Right lobe of liver (tissue), 6 donors: ENCODE results near the gene GNG12. TPM values are rescaled to one million over a fixed set of nuclear protein-coding genes. Genes with fewer than 3 reads are reported as not detected.
A peak's percentile ranks its signal among the peaks of the same experiment; 100 is the strongest.

Experiments
- ATAC-seq, 4 donors: fragments of 200-7000 bp; cut with Tn5 transposase; one replicate each; pipeline ENCODE4 v1.9.1; 2020; ENCODE audit warnings: mild to moderate bottlenecking in 4 of 4, moderate library complexity in 4 of 4
- DNase-seq, 3 donors: peaks; one replicate each; pipeline ENCODE4 v3.0.0-alpha.2; 2020
- H3K27ac ChIP-seq, 3 donors: fragments of 200-600 bp; one replicate each; pipeline ENCODE4 v1.8.0; 2022
- H3K27me3 ChIP-seq, 2 donors: fragments of 200-600 bp; one replicate each; pipeline ENCODE4 v1.8.0; 2022
- H3K36me3 ChIP-seq, 4 donors: fragments of 200-600 bp; sonication (generic) in 1 of 4; one replicate each; pipeline versions ENCODE4 v1.5.1 to v1.8.0; 2017 to 2022; ENCODE audit warnings: control low read depth in 1 of 4
- H3K4me1 ChIP-seq, 4 donors: fragments of 200-600 bp; sonication (generic) in 1 of 4; one replicate each; pipeline versions ENCODE4 v1.5.1 to v1.8.0; 2017 to 2022; ENCODE audit warnings: control low read depth in 1 of 4
- H3K4me3 ChIP-seq, 3 donors: fragments of 200-600 bp; one replicate each; pipeline ENCODE4 v1.8.0; 2022
- H3K9me3 ChIP-seq, 4 donors: fragments of 200-600 bp; sonication (generic) in 1 of 4; one replicate each; pipeline versions ENCODE4 v1.5.1 to v1.8.0; 2017 to 2022; ENCODE audit warnings: control low read depth in 1 of 4
- CTCF ChIP-seq, 4 donors: fragments of 200-600 bp in 3 of 4; fragments of 450-650 bp in 1 of 4; IDR thresholded peaks; one replicate each; pipeline versions ENCODE4 v1.5.1 to v1.8.0; 2016 to 2022; ENCODE audit warnings: antibody characterized with exemption in 4 of 4, mild to moderate bottlenecking in 2 of 4
- POLR2A ChIP-seq: fragments of 450-650 bp; IDR thresholded peaks from one replicate; pipeline ENCODE4 v1.6.1; 2017; ENCODE audit warnings: antibody characterized with exemption, mild to moderate bottlenecking
- WGBS: methylation state at CpG from one replicate; pipeline ENCODE4 v1.1.6; 2018; ENCODE audit warnings: low coverage, low lambda C conversion rate; ENCODE audit not compliant: insufficient coverage; ENCODE audit errors: missing lambda C conversion rate; 5-methylcytosine and 5-hydroxymethylcytosine counted together
- intact Hi-C, 2 donors: fragments of 100-400 bp; cut with DNase I; formaldehyde crosslinking; loops; one replicate each; pipeline versions ENCODE4 v1.11.2 to v1.14.1; 2022
- total RNA-seq, 6 experiments: library from RNA; depleted of rRNA in 2 of 6; stranded (reverse); fragments of >200 nt in 2 of 6; fragmentation: NEBNext Ultra II Directional in 3 of 6; extraction: Animal tissue kit (Norgen Biotek cat#: 25700) in 3 of 6; gene quantifications; one replicate each; pipeline versions ENCODE4 v1.1.0 to v1.2.4, GENCODE V29; 2016 to 2023
- donor health status: DM: no; HTN: yes; CAD: no.
- donor health status: DM: no; HTN: no; CAD: no.
- donor health status: DM: no; HTN: no; CAD: no.
- donor health status: DM: no; HTN: yes; CAD: no.
- donor health status: DM: no; HTN: yes; CAD: no.

The GNG12 gene
- total RNA-seq, 6 experiments from 2014 or later = 18.8 to 52.7 (median 33.9) TPM

GRCh38 chr1:67855444-67855843 is 22.2 kb upstream of the GNG12 start:
- 60% methylated on average over 4 of the region's 4 CpGs for WGBS
- intact Hi-C loops = loop anchor here (10.0 kb wide), 2 partner anchors 159 to 249 kb away; no protein-coding TSS in a partner anchor
- TF ChIP-seq POLR2A (no peak), CTCF (IDR thresholded peaks at IDR 0.05) (no peak)
- Histone ChIP-seq H3K27ac (no peak overlapping the region), H3K4me3 (no peak overlapping the region), H3K27me3 (no peaks in the 10 kb centered on the region), H3K4me1 (no peaks in the 10 kb centered on the region), H3K9me3 (no peaks in the 10 kb centered on the region), H3K36me3 (no peaks in the 10 kb centered on the region)
- ATAC-seq (no peak), DNase-seq (no peak)

GRCh38 chr1:67853704-67854103 is 20.4 kb upstream of the GNG12 start:
- ATAC-seq (peak; percentile 80 to 88 (median 86)), DNase-seq (peak; percentile 61 to 70 (median 65))
- H3K27me3 ChIP-seq = no peaks in the 10 kb centered on the region
- no peak overlapping the region for H3K27ac ChIP-seq
- H3K4me1 ChIP-seq = no peaks in the 10 kb centered on the region
- no peaks in the 10 kb centered on the region for H3K36me3 ChIP-seq
- WGBS = 26% methylated on average over 2 of the region's 2 CpGs
- TF ChIP-seq POLR2A (no peak), CTCF (IDR thresholded peaks at IDR 0.05) (peak; percentile 69 to 86 (median 75))
- H3K4me3 ChIP-seq = no peak overlapping the region
- intact Hi-C loops = loop anchor here (10.0 kb wide), 2 partner anchors 161 to 251 kb away; no protein-coding TSS in a partner anchor
- no peaks in the 10 kb centered on the region for H3K9me3 ChIP-seq

- Histone ChIP-seq H3K27me3 (no peaks in the 10 kb centered on the region), H3K4me1 (no peaks in the 10 kb centered on the region), H3K36me3 (no peaks in the 10 kb centered on the region), H3K4me3 (no peak overlapping the region), H3K27ac (no peak overlapping the region), H3K9me3 (no peaks in the 10 kb centered on the region)
- TF ChIP-seq CTCF (IDR thresholded peaks at IDR 0.05) = no peak
- TF ChIP-seq POLR2A = no peak
- WGBS = 85% methylated on average over 6 of the region's 6 CpGs
- ATAC-seq (no peak), DNase-seq (no peak)
- intact Hi-C loops = loop anchor here (10.0 kb wide), 2 partner anchors 163 to 253 kb away; no protein-coding TSS in a partner anchor
These were observed 18.5 kb upstream of the GNG12 start for GRCh38 chr1:67851800-67852199.

- intact Hi-C loops = loop anchor here (10.0 kb wide), 2 partner anchors 164 to 254 kb away; no protein-coding TSS in a partner anchor
- ATAC-seq (peak in 2 of 4 donors; percentile 35 to 87), DNase-seq (peak in 2 of 3 donors; percentile 52 to 83)
- no peak overlapping the region for H3K4me3 ChIP-seq
- H3K27me3 ChIP-seq = no peaks in the 10 kb centered on the region
- no peaks in the 10 kb centered on the region for H3K4me1 ChIP-seq
- TF ChIP-seq POLR2A (no peak), CTCF (IDR thresholded peaks at IDR 0.05) (no peak)
- WGBS = 100% methylated on average over 1 of the region's 1 CpG
- no peaks in the 10 kb centered on the region for H3K36me3 ChIP-seq
- no peak overlapping the region for H3K27ac ChIP-seq
- no peaks in the 10 kb centered on the region for H3K9me3 ChIP-seq
These were observed 17.4 kb upstream of the GNG12 start for GRCh38 chr1:67850611-67851075.
